ENCODE data around the gene PPARA.
"Not testable (repeated sequence)": the region's sequence is repeated elsewhere in the genome, so short reads cannot be mapped to it uniquely, and the experiment has no call there.

Gene PPARA

DNA sequence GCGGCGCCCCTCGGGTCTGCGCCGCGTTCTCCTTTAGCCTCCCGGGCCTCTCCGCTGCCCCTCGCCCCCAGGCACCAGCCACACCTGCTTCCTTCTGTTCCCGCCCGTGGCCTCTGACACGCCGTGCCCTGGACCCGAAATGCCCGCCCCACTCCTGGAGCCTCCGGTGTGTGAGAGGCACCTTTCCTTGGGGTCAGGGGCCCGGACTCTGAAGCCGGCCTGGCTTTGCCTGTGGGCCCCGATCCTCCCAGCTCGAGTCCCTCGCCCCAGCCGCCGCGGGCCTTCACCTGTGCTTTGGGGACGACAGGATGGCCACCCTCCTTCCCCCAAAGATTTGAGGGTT lies 100.4 kb downstream of the PPARA start:
- ATAC-seq = no peak

DNA sequence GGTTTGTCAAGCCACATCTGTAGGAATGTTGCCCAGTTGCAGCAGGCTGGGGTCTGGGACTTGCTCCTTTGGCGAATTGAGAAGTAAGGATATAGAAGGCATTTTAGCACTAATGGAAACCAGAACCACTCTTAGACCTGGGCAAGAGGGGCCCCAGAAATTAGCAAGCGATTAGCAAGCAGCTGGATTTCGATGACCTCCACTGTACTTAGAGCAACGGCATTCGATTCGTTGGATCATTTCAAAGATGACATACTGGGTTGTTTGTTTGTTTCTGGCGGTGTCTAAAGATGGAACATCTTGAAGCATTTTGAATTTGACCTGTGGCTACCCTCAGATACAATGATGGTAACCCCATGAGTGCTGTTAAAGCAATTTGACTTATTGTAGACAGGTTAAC lies 100.9 kb downstream of the PPARA start:
- no peak for ATAC-seq

GRCh38 chr22:46251816-46252380 lies 101.6 kb downstream of the PPARA start:
- ATAC-seq = peak; percentile 27 to 37

GRCh38 chr22:46256358-46256958 lies 106.1 kb downstream of the PPARA start:
- ATAC-seq = no peak

GRCh38 chr22:46259374-46259773 lies 109.0 kb downstream of the PPARA start:
- no peak for ATAC-seq

DNA sequence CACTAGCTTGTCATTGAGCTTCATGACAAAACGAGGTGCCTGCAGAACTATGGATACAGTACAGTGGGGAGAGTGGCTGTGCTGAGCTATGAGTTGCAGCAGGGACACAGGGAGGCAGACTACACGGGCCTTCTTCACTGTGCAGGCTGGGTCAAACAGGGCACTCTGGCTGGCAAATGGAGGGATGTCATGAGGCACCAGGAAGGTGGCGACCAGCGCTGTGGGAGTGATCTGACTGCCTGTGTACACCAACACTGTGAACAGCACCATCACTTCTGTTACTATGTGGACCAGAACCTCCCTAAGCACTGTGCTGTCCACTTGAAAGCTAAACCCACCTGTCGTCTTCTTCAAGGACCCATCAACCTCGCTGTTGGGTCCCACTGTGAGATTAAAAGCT lies 109.7 kb downstream of the PPARA start:
- ATAC-seq = no peak

DNA sequence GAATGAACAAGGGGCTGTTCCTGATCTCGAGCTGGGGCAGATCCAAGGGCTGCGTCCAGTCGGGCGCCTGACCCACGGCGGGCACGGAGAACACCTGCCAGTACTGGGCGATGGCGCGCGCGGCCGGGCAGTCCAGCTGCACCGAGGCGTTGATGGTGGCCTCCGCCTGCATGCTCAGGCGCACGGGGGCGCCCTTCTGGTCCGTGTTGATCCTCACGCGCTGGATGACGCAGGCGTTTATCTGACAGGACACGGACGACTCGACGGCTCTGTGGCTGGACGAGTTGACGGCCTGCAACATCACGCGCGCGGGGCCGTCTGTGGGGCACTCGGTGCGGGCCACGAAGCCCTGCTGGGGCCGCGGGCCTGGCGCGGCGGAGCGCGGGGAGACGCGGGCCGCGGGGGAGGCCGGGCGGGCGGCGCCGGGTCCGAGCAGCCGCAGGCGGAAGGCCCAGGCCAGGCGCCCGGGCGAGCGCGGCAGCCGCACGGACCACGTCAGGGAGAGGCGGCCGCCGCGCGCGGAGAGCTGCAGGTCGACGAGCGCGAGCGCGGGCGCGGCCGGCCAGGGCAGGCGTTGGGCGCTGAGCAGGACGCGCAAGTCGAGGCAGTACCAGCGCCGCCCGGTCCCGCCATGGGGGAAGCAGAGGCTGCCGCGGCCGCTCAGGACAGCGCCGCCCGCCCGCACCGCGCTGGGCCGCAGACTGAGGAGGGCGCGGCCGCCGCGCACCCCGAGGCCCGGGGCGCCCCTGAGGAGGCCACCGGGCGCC lies 112.3 kb downstream of the PPARA start:
- ATAC-seq = peak; percentile 28 to 48

GRCh38 chr22:46263216-46263590 lies 112.9 kb downstream of the PPARA start, which contains the start of gene PKDREJ:
PKDREJ (minus strand) TSS chr22:46263343; CDS start chr22:46263322, 21 bp downstream.
- ATAC-seq = no peak

GRCh38 chr22:46264520-46264919 lies 114.2 kb downstream of the PPARA start:
- not testable (repeated sequence) for ATAC-seq

GRCh38 chr22:46265627-46266026 lies 115.3 kb downstream of the PPARA start:
- not testable (repeated sequence) for ATAC-seq

DNA sequence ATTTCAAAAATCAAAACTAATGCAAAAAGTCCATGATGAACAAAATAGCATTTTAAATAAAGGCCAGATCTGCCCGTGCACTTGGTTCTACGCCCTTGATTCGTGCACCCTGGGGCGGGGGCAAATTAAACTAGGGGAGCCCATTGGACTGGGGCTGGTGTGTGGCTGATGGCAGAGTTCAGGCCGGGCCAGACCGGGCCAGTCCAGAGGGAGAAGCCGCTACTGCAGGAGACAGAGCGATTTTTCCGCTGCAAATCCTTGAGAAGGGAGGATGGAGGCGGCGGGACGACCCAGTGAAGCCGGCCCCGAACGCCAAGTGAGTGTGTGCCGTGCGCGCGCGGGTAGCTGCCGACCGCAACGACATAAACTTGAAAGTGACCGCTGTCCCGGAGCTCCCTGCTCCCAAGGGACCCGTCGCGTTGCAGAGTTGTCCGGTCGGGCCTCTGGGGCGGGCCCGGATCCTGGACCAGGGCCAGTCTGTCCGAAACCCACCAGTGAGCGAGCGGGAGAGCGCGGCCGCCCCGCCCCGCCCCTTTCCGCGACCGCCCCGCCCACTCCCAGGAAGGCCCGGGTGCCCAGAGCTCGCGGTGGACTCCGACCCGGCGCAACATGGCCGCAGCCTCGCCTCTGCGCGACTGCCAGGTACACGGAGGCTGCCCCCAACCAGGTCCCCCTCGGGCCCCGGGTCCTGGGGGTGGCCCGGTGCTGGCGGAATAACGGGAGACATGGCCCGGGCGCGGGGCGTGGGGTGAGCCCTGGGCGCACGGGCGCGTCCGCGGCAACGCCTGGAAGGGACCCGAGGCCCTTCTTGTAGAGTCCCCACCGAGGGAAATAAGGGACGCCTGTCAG lies 117.3 kb downstream of the PPARA start, which contains the start of gene TTC38:
Gene TTC38 (plus strand): TSS at position 578 of the 849 bp plus-strand sequence. CDS start 32 bp downstream, at position 610.
- peak; percentile 70 to 79 for ATAC-seq

- no peak for ATAC-seq
Measured at GRCh38 chr22:46269564-46269963, 119.2 kb downstream of the PPARA start.

DNA sequence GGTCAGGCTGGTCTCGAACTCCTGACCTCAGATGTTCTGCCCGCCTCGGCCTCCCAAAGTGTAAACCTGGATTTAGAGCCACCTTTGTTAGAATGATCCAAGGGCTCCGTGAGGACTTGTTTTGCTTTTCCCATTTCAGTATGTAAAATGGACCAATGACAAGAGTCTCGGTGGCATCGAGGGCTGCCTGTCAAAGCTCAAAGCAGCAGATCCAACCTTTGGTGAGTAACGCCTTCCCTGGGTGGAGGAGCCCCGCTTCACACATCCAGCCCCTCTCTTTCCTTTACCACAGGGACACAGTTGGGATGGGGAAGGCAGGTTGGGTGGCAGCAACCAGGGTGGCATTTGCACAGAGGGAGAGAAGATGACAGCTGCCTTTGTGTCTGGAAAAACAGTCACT lies 121.9 kb downstream of the PPARA start:
- no peak for ATAC-seq

DNA sequence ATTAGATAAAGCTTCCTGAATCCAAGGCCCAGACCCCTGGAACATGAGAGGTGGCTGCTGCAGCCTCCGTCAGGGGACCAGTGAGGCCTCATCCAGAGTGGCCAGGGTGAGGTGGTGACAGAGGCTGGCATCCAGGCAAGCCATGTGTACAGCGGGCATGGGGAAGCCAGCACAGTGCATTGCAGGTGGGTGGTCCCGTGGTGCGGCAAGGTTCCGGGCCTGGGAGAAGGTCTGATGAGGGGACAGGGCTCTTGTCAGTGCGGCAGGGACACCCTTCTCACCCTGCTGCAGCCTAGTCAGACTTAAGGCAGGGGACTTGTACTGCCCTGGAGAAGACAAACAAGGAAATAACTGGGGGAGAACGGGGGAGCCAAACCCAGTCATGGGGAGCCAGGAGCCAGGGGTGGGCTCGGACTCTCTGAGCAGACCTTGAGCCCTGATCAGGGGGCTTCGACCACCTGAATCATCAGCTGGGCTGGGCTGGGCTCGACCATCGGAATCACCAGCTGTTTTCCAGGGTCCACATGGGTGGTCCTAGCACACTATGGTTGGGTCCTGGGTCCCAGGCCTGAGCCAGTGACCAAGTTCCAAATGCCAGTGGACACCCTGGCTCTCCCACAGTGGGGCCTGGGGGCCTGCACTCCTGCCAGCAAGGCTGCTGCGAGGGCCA lies 122.6 kb downstream of the PPARA start:
- ATAC-seq = no peak

GRCh38 chr22:46273432-46274148 lies 123.3 kb downstream of the PPARA start:
- no peak for ATAC-seq

DNA sequence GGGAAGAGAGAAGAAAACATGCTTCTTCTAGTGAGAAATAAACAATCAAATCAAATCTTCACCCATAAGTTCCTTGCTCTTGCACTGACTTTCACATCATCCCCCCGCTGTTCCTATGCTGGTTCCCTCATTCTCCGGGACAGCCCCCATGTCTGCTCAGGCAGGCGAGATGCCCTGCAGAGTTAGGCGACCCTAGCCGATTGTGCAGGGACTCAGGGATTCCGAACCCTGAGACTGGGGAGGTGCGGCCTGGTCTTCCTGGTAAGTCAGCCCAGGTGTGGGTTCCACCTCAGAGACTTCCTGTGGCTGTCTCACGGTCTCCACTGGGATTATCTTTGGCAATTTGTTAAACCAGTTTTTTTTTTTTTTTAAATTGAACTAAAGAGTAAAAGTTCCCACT lies 124.1 kb downstream of the PPARA start:
- no peak for ATAC-seq

GRCh38 chr22:46275455-46276122 lies 125.3 kb downstream of the PPARA start:
- ATAC-seq = no peak

- no peak for ATAC-seq
Measured at GRCh38 chr22:46276563-46276962, 126.2 kb downstream of the PPARA start.

GRCh38 chr22:46278656-46279645 lies 128.6 kb downstream of the PPARA start:
- ATAC-seq = no peak

Measured in activated CD4-positive, CD25-positive, alpha-beta regulatory T cell treated with anti-CD3 and anti-CD28 coated beads, Interleukin-2, amount 50 U/mL, for 24 hours (primary cell).